ENCODE measurements around the gene NT5DC1.

DNA sequence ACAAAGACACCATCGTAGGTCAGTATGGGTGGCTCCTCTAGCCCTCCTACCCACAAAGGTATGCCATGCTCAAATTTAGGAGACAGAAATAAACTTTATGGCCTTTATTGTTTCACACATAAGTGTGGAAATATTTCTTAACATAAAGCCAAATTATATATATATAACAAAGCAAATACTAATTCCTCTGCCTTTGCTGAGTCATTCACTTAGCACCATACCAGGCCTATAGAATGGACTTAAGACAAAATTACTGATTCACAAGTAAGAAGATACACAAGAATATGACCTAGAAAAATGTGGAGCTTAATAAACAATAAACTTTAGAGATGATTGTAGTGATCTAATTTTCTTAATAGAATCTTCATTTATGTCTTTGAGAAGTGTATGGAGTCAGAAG is 45.1 kb upstream of the NT5DC1 start:
- TF ChIP-seq, protein P1, sequence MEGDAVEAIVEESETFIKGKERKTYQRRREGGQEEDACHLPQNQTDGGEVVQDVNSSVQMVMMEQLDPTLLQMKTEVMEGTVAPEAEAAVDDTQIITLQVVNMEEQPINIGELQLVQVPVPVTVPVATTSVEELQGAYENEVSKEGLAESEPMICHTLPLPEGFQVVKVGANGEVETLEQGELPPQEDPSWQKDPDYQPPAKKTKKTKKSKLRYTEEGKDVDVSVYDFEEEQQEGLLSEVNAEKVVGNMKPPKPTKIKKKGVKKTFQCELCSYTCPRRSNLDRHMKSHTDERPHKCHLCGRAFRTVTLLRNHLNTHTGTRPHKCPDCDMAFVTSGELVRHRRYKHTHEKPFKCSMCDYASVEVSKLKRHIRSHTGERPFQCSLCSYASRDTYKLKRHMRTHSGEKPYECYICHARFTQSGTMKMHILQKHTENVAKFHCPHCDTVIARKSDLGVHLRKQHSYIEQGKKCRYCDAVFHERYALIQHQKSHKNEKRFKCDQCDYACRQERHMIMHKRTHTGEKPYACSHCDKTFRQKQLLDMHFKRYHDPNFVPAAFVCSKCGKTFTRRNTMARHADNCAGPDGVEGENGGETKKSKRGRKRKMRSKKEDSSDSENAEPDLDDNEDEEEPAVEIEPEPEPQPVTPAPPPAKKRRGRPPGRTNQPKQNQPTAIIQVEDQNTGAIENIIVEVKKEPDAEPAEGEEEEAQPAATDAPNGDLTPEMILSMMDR (IDR thresholded peaks at IDR 0.05) = no peak
- TF ChIP-seq POLR2A (IDR thresholded peaks at IDR 0.05) = no peak
